LHCN-M2 (cell line): ENCODE results near the gene S100A12. TPM values are rescaled to one million over a fixed set of nuclear protein-coding genes. Genes with fewer than 3 reads are reported as not detected.
"Not testable (repeated sequence)": the region's sequence is repeated elsewhere in the genome, so short reads cannot be mapped to it uniquely, and the experiment has no call there.

Source experiments
- DNase-seq: peaks from one replicate; pipeline ENCODE4 v3.0.0-alpha.2; 2012; ENCODE audit warnings: low read depth
- polyA plus RNA-seq: library from polyadenylated mRNA; unstranded; fragments of >200 nt; gene quantifications from one replicate; pipeline ENCODE4 v1.2.1, GENCODE V29; 2012; ENCODE audit warnings: missing spikeins
- total RNA-seq: library from RNA; depleted of rRNA; stranded (reverse); fragments of >200 nt; gene quantifications from 2 replicates; pipeline ENCODE4 v1.2.3, GENCODE V29; 2014; rRNA removed

The S100A12 gene
- total RNA-seq, result not detected in 2 replicates
- polyA plus RNA-seq, result not detected

DNA sequence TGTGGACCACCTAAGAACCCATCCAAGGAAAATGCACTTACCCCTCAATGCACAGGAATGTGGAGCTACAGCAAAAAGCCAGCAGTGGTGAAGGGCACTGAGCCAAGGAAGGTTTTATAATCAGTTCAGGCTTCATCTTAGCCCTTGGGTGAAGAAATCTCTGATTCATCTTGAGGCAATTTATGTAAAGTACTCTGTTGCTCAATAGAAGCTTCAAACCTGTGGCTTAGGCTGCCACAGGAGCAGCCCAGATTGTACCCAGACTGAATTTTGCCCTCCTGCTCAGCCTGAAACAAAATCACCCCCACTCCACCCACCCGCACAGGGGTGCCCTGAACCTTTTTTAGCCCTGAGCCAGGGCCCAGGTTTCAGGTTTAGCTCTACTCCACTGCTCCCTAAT is at the start of gene S100A12:
Gene S100A12, minus strand, starts transcription at position 111 of the 400 bp plus-strand sequence. CDS start 1,029 bp downstream, outside the sequence.
- peak; percentile 57 for DNase-seq

DNA sequence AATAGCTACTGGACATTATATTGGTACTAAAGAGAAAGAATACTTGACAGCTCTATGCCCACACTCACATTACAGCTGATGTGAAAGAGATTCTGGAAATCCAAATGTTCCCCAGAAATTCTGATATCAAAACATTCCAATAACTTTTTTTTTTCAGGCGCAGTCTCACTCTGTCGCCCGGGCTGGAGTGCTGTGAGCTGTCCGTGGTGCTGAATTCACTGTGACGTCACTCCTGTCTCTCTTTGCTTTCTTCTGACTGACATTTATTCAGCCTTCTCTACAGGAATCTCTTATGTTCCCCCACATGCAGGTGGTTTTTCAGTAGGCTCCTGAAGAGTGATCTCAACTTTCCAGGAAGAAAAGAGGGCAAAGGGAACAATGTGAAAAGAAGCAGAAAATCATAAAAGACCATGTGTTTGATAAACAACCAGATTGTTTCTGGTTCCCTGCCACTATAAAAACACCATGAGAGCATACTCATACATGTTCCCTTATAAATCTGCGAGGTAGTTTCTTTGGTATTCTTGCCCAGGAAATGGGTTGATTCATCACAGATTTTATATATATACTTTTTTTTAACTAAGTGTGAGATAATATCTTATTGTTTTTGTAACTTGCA is 47.1 kb upstream of the S100A12 start:
- DNase-seq, result peak; percentile 50

DNA sequence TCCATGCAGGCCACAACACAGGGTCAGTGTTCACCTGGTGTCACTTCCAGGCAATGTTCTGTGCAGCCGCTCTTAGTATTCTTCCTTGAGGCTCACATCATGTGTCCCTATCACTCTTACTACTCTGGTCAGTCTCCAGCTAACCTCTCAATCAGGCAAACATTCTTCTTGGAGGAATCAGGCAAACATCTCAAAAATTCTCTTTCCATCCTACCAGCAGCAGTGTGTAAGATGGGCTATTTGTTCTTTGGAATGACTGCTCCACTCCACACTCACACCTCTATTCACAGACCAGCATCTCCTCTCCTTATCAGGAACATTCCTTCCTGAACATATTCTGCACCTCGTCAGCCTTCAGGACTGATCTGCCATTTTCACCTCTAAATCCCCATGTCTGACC is 44.9 kb upstream of the S100A12 start:
- no peak for DNase-seq

DNA sequence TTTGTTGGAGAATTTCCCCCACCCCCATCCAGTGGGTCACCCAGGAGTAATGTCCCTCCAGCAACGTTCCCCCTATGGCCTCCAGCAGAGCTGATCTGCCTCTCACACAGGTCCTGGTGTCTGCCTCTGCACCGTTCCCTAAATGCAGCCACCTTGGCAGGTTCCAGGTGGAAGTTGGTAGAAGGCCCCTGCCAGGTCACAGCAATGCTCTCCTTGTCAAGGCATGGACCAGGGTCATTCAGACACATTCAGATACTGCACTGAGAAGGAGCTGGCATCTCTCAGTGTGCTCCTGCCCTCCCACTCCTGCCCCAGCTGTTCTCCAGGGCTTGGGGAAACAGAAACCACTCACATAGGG is 44.0 kb upstream of the S100A12 start:
- DNase-seq, result not testable (repeated sequence)

DNA sequence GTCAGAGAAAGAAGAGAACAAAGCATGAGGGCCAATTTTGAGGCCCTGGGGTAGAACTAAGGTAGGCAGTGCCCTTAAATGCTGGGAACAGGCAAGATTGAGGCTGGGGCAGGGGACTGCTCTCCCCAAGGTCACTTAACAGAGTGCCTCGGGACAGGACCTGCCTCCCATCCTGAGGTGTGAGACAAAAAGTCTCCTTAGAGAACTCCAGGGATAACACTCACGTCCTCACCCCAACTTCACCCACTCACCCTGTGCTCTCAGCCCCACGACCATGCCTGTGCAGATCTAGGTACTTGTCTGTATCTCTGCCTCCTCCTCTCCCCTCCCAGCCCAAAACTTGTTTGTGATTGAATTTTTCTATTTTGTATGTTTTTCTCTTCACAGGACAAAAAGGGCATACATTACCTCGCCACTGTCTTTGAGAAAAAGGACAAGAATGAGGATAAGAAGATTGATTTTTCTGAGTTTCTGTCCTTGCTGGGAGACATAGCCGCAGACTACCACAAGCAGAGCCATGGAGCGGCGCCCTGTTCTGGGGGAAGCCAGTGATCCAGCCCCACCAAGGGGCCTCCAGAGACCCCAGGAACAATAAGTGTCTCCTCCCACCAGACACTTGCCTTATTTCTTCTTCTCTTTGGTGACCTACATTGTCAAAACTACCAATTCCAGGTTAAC is 43.5 kb upstream of the S100A12 start:
- DNase-seq, result not testable (repeated sequence)

DNA sequence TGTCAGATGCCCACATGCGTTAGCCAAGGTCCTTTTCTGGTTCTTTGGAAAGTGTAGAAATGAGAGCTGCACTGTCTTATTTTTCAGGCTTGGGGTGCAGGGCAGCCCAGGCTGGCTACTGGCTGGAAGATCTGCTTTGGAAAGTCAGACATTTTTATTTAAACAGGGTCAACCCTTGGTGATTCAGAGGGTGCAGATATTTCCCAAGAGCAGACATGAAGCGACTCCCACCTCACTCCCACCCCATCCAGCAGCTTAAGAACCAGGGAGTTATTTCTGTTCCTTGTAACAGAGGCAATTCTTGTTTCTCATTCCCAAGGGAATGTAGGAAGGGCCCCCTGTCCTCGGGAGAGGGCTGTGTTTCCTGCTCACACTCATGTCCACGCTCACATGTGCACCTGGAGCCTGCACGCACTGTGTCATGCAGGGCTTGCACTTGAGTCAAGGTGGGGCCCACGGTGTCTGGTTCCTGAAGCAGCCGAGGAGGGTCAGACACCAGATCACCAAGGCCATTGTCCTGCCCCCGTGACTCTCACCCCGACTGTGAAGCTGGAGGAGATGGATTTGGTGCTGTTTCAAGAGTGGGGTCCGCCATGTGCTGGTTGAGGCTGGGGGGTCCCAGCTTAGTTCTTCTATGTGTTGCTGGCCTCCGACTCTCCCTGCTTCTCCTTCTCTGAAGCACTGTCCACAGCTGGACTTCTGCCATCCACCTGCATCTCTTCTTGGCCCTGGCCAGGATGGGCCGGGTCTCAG is 41.9 kb upstream of the S100A12 start:
- no peak for DNase-seq

DNA sequence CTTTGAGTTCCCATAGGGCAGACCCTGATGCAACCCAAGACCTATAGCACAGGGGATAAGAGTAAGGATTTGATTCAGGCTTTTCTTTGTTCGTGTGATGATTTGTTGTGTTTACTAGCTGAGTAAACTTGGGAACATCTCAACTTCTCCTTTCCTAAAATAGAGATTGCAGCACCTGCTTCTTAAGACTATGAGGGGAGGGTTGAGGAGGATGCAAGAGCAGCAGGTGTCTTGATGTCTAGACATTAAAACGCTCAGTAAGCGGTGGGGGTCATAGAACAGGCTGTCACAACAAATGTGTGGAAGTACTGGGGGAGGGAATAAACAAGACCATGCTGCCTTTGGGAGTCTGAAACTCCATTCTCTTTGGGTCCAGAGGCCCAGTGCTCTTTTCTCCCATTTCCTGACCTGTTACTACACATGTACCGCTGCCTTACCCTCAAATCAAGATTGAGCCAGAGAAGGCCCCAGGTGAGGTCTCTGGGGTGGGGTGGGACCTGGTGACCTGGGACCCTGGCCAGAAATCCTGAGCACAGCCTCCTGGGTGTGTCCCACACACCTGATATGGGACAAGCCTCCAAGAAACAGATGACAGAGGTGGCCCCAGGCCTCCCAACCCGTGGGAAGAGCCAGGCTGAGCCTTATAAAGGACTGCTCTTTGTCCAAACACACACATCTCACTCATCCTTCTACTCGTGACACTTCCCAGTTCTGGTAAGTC is 40.6 kb upstream of the S100A12 start, which contains the start of gene S100A7A:
Gene S100A7A, plus strand, starts transcription at position 671 of the 721 bp plus-strand sequence. CDS start 1,563 bp downstream, outside the sequence.
- DNase-seq, result no peak

DNA sequence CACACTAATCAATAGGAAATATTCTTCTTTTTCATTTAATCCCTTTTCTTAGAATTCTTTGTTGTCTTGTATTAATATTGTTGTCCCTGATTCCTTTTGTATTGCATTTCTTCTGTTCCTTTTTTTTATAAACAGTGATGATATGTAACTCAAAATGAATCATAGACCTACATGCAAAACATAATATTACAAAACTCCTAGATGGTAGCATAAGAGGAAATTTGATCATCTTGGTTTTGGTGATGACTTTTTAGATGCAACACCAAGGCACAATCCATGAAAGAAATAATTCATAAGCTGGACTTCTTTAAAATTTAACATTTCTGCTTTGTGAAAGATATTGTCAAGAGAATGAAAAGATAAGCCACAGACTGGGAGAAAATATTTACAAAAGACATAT is 38.5 kb upstream of the S100A12 start:
- DNase-seq, result not testable (repeated sequence)

DNA sequence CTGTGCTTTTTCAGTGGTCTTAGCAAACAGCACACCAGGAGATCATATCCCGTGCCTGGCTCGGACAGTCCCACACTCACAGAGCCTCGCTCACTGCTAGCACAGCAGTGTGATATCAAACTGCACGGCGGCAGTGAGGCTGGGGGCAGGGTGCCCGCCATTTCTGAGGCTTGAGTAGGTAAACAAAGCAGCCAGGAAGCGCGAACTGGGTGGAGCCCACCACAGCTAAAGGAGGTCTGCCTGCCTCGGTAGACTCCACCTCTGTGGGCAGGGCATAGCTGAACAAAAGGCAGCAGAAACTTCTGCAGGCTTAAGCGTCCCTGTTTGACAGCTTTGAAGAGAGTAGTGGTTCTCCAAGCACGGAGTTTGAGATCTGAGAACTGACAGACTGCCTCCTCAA is 31.9 kb upstream of the S100A12 start:
- not testable (repeated sequence) for DNase-seq

DNA sequence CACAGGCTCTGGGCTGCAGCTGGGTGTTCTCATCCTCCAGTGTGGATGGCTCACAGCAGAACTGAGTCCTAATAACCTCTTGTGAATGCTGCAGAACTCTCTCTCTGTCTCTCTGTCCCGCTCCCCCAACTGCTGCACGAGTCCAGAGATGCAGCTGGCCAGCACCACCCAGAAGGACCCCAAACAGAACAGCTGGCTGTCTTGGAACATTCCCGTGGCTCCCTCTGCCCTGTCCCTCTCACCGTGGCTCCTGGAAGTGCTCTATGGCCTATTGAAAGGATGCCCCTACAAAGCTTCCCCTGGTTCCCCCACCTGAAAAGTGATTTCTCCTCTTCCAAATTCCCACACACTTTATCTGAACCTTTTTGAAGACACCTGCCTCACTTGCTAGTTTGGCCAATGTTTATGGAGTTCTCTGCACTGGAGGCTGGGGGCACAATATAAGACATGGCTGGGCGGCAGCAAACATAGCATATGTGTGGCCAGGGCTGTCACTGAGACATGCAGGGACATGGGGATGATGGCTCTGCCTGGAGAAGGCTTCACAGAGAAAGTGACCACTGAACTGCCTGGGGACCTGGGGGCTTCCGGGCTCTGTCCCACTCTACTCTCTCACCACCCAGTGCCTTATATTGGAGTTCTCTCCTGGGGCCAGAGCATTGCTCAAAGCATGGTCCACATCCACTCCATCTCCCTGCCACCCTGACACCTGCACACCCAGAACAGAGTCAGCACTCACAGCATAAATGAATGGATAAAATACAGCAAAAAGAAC is 30.6 kb upstream of the S100A12 start:
- not testable (repeated sequence) for DNase-seq

DNA sequence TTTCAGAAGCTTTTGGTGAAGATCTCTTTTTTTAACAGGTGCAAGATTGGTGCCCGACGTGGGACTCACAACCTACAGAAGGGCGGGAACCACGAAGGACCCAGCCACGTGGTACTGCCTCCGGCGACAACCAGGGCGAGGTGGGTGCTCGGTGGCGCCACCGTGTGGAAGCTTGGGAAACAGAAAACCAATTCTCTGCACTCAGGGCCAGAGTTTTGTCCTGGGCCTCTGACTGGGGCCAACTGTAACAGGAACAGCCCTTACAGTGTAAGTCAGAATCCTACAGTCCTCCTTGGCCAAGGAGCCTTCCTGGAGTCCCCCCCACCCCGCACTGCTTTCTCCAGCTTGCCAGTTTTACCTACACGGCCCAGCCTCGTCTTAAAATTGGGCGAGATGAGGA is 29.3 kb upstream of the S100A12 start:
- no peak for DNase-seq

DNA sequence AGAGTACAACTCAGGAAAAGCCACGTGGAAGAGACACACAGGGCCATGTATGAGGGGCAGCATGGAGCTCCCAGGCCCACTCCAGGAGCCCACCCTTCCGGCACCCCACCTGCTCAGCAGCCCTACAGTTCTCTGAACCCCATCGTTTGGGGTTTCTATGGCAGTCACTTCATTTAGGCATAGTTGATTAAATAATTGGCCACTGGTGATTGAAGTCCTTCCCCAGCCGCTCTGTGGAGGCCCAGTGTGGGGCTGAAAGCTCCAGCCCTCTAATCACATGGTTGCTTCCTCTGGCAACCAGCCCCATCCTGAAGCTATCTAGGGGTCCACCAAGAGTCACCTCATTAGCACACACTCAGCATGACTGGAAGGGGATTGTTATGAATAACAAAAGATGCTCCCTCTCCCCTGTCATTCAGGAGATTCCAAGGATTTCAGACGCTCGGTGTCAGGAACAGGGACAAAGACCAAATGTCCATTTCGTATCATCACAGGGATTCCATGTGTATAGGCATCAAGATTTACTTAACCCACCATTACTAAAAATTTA is 28.7 kb upstream of the S100A12 start:
- no peak for DNase-seq

DNA sequence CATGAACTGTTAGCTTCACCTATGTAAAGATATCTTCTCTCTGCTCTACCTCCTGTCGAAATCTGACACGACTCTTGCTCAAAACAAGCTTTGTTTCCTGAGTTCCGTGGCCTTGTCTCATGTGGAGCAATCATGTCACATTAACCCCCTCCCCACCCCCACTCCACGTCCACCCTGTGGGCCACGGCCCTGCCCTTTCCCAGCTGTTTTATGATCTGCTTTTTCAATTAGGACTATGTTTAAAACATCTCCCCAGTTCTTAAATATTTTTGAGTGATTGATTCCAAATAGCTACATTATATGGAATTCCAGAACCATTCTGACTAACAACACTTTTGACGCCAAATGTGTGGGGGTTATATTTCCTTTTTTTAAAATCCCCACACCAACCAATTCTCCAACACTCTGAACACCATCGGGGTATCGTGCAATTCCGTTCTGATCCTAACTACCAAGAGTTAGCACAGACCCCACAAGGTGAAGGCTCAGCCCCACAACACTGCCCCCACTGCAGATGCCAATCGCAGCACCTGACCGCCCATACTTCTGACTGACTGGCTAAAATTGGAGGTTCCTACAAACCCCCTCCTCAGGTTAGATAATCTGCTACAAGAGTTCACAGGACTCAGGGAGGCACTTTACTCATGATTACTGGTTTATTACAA is 28.1 kb upstream of the S100A12 start:
- DNase-seq, result no peak

DNA sequence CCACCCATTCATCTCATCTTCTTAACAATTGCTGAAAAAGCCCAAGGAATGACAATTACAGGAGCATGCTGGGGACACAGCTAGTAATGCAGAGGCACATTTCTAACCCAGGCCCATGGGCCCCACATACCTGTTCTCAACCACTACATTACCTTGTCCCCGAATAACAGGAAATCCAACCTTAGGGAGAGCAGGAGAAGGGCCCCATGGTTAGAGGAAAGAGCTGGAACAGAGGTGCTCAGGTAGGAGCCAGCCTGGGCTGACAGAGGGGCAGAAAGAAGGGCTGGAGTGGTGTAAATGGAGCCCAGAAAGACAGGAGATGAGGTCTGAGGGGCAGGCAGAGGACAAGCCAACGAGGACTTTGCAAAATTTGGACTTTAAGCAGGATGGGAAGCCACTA is 26.8 kb upstream of the S100A12 start:
- DNase-seq, result no peak

DNA sequence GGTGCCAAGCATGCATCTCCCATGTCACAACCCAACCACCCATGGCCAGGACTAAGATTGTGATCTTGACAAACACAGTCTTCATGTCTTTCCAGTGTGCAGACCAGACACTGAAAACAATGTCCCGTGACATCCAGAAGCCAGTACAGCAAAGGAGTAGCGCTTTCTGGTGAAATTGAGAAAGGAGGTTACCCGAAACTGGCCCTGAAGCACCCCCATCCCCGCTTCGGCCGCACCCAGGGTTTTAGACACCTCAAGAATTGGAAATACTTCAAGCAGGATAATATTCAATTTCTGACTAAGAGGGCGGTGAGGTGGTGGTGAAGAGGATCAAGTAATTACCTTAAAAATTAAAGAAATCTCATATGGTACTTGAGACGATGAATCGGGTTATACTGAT is 26.0 kb upstream of the S100A12 start:
- no peak for DNase-seq

DNA sequence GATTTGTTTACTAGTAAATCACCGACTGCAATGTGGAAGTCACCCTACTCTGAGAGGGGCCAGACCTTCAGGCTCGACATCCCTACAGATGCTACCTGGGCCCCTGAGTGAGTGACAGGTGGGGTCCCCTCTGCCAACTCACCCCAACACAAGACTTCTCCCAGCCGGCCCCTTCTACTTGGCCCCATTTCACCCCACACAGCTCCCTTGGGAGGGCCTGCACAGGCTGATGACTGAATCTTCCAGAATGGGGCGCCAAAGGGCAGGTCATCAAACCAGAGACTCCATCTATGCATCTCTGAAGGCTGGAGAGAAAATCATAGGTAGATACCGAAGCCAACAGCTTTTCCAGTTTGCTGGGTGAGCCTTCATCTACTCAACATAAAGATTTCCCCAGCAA is 24.8 kb upstream of the S100A12 start:
- no peak for DNase-seq

DNA sequence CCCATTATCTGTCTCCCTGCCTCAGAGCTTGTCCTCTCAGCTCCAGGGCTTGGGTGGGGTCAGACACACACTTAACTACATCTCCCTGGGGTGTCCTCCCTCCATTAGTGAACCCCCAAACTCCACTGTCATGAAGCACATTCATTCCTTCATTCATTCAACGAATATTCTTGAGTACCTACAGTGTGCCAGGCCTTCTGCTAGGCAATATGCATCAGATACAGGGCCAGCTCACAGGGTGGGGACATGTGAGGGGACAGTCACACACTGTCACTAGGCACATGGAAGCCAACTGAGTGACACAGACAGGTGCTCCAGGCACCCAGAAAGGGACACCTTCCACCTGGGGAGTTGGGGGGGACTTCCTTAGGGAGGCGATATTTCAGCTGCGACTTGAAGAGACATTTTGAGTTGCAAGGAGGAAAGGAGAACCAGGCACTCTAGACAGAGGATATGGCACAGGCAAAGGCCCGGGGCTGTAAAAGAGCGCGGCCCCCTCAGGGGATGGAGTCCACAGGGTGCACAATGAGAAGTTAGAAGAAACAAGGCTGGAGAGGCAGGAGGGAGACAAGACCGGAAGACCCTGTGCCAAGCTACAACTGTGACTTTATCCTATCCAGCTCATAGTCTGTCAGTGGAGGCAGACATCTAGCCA is 24.1 kb upstream of the S100A12 start:
- DNase-seq, result no peak

DNA sequence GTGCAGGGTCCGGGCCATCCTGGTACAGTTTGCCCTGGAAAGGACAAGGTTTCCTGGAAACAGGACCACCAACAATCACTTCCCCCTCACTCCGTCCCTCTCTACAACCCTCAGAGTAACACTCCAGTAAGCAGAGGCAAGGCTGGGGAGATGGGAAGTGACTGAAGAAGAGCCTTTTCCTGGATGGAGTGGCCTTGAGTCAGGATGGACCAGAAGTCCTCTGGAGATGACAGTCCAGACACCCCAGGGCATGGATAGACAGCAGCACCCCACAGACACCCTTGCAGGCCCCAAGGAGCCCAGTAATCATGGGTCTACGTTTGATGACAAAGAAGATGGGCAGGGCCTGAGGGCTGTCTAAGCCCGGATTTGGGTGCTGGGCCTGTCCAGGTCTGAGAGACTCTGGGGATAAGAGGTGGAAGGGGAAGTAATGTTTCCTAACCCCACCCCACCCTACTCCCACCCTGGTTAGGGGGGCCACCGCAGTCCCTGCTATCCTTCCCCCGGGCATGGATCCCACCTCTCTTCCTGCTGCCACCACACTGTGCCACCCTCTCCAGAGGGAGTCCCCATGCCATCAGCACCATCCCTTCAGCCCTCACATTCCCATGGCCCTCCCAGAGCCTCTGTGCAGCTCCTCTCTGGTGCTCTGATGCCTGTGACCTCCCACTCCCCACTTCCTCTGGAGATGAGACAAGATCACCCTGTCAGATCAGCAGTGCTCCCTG is 22.7 kb upstream of the S100A12 start:
- no peak for DNase-seq
